ENCODE measurements around the gene CUL7.

Gene CUL7

GRCh38 chr6:43021270-43022047 is 32.2 kb downstream of the CUL7 start, which contains the start of gene RRP36:
TSS of gene RRP36 (plus strand) at chr6:43021623. CDS start at chr6:43021655, 32 bp downstream.
- peaks cover 34% of the 10 kb centered on the region for H3K4me1 Mint-ChIP-seq
- H3K27ac Mint-ChIP-seq: peak within 1 kb of the TSS; percentile 93 to 99 (median 96)
- H3K36me3 Mint-ChIP-seq (ENCODE audit: low read depth): peaks cover 52% of the 10 kb centered on the region
- TF ChIP-seq CTCF (IDR thresholded peaks at IDR 0.05; ENCODE audit: unreplicated experiment in 3 of 3): no peak
- H3K4me3 Mint-ChIP-seq: peak within 1 kb of the TSS; percentile 97 to 100 (median 98)
- H3K27me3 Mint-ChIP-seq (ENCODE audit: low read depth): peaks cover 3% of the 10 kb centered on the region
- H3K9me3 Mint-ChIP-seq: no peaks in the 10 kb centered on the region

- H3K27ac Mint-ChIP-seq: peak overlapping the region; percentile 93 to 97 (median 96)
- peaks cover 3% of the 10 kb centered on the region for H3K27me3 Mint-ChIP-seq (ENCODE audit: low read depth)
- TF ChIP-seq CTCF (IDR thresholded peaks at IDR 0.05; ENCODE audit: unreplicated experiment in 3 of 3): no peak
- peaks cover 40% of the 10 kb centered on the region for H3K4me1 Mint-ChIP-seq
- H3K4me3 Mint-ChIP-seq: peak overlapping the region; percentile 86 to 98 (median 97)
- no peaks in the 10 kb centered on the region for H3K9me3 Mint-ChIP-seq
- H3K36me3 Mint-ChIP-seq (ENCODE audit: low read depth): peaks cover 46% of the 10 kb centered on the region
Measured at GRCh38 chr6:43020847-43021246, 32.8 kb downstream of the CUL7 start.

GRCh38 chr6:43020052-43020705 is 33.5 kb downstream of the CUL7 start:
- H3K27me3 Mint-ChIP-seq (ENCODE audit: low read depth): peaks cover 3% of the 10 kb centered on the region
- no peaks in the 10 kb centered on the region for H3K9me3 Mint-ChIP-seq
- peak overlapping the region; percentile 86 to 98 (median 97) for H3K4me3 Mint-ChIP-seq
- H3K36me3 Mint-ChIP-seq (ENCODE audit: low read depth): peaks cover 43% of the 10 kb centered on the region
- peaks cover 43% of the 10 kb centered on the region for H3K4me1 Mint-ChIP-seq
- no peak for TF ChIP-seq CTCF (IDR thresholded peaks at IDR 0.05; ENCODE audit: unreplicated experiment in 3 of 3)
- H3K27ac Mint-ChIP-seq: peak overlapping the region; percentile 93 to 97 (median 96)

- peak overlapping the region; percentile 2 to 57 (median 50) for H3K27ac Mint-ChIP-seq
- H3K4me3 Mint-ChIP-seq: peak overlapping the region; percentile 55 to 89 (median 71)
- H3K4me1 Mint-ChIP-seq: peaks cover 52% of the 10 kb centered on the region
- no peak for TF ChIP-seq CTCF (IDR thresholded peaks at IDR 0.05; ENCODE audit: unreplicated experiment in 3 of 3)
- peaks cover 3% of the 10 kb centered on the region for H3K27me3 Mint-ChIP-seq (ENCODE audit: low read depth)
- H3K36me3 Mint-ChIP-seq (ENCODE audit: low read depth): peaks cover 33% of the 10 kb centered on the region
- no peaks in the 10 kb centered on the region for H3K9me3 Mint-ChIP-seq
Measured at GRCh38 chr6:43019152-43019551, 34.5 kb downstream of the CUL7 start.

- peak overlapping the region; percentile 75 to 89 (median 77) for H3K4me3 Mint-ChIP-seq
- H3K27me3 Mint-ChIP-seq (ENCODE audit: low read depth): peaks cover 7% of the 10 kb centered on the region
- peaks cover 35% of the 10 kb centered on the region for H3K36me3 Mint-ChIP-seq (ENCODE audit: low read depth)
Measured at GRCh38 chr6:43016943-43017334, 36.7 kb downstream of the CUL7 start.

More at GRCh38 chr6:43016943-43017334, 36.7 kb downstream of the CUL7 start:
- H3K4me1 Mint-ChIP-seq: peaks cover 73% of the 10 kb centered on the region
- H3K27ac Mint-ChIP-seq: peak overlapping the region in 2 of 3 experiments; percentile 54 to 76
- no peak for TF ChIP-seq CTCF (IDR thresholded peaks at IDR 0.05; ENCODE audit: unreplicated experiment in 3 of 3)
- H3K9me3 Mint-ChIP-seq: no peaks in the 10 kb centered on the region
